Measurements from ENCODE around the gene BAHCC1.

The BAHCC1 gene

DNA sequence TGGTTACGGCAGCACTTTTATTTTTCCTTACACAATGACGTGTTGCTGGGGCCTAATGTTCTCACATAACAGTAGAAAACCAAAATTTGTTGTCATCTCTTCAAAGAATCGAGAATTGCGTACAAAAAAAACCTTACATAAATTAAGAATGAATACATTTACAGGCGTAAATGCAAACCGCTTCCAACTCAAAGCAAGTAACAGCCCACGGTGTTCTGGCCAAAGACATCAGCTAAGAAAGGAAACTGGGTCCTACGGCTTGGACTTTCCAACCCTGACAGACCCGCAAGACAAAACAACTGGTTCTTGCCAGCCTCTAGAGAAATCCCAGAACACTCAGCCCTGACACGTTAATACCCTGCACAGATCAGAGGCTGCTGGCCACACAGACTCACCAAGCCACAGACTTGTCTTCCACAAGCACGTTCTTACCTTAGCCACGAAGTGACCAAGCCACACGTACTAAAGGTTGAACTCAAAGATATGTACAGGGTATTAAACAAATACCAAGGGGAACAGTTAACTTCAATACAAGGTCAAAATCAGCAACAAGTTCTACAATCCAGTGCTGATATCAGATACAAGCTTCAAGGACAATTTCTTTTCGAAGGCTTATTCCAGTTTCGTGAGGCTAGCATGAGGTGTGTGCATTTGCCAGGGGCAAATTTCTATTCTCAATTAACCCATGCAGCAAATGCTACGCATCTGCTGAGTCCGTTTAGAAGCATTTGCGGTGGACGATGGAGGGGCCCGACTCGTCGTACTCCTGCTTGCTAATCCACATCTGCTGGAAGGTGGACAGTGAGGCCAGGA is 114.9 kb downstream of the BAHCC1 start:
- DNase-seq, result peak in 2 of 42 donors; percentile 11 to 52
- intact Hi-C loops (cut with DNase I), result loop anchor here (5.0 kb wide), 2 partner anchors 42 to 113 kb away; partner anchors contain the start of genes BAHCC1 and FAAP100

DNA sequence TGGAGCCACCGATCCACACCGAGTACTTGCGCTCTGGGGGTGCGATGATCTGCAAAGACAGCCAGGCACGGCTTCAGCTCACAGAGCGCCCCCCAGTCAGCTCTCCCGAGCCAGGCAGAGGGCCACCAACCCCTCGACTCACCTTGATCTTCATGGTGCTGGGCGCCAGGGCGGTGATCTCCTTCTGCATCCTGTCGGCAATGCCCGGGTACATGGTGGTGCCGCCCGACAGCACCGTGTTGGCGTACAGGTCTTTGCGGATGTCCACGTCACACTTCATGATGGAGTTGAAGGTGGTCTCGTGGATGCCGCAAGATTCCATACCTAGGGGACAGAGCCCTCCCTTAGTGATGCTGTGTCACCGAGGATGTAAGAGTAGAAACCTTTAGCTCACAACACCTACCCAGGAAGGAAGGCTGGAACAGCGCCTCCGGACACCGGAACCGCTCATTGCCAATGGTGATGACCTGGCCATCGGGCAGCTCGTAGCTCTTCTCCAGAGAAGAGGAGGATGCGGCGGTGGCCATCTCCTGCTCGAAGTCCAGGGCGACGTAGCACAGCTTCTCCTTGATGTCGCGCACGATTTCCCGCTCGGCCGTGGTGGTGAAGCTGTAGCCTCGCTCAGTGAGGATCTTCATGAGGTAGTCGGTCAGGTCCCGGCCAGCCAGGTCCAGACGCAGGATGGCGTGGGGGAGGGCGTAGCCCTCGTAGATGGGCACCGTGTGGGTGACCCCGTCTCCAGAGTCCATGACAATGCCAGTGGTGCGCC is 115.7 kb downstream of the BAHCC1 start:
- intact Hi-C loops (cut with DNase I), result loop anchor here (5.0 kb wide), 2 partner anchors 41 to 114 kb away; partner anchors contain the start of genes BAHCC1 and FAAP100
- DNase-seq, result peak in 11 of 42 donors; percentile 9 to 60 (median 30)

DNA sequence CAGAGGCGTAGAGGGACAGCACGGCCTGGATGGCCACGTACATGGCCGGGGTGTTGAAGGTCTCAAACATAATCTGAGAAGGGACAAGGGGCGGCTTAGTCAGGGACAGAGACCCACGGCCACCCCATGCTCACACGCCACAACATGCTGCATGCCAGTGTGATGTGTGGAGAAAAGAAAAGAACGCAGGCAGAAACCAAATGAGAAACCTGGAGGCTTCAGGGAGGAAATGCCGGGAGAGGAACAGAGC is 116.2 kb downstream of the BAHCC1 start:
- intact Hi-C loops (cut with DNase I), result loop anchor here (5.0 kb wide), 2 partner anchors 41 to 114 kb away; partner anchors contain the start of genes BAHCC1 and FAAP100
- no peak for DNase-seq

DNA sequence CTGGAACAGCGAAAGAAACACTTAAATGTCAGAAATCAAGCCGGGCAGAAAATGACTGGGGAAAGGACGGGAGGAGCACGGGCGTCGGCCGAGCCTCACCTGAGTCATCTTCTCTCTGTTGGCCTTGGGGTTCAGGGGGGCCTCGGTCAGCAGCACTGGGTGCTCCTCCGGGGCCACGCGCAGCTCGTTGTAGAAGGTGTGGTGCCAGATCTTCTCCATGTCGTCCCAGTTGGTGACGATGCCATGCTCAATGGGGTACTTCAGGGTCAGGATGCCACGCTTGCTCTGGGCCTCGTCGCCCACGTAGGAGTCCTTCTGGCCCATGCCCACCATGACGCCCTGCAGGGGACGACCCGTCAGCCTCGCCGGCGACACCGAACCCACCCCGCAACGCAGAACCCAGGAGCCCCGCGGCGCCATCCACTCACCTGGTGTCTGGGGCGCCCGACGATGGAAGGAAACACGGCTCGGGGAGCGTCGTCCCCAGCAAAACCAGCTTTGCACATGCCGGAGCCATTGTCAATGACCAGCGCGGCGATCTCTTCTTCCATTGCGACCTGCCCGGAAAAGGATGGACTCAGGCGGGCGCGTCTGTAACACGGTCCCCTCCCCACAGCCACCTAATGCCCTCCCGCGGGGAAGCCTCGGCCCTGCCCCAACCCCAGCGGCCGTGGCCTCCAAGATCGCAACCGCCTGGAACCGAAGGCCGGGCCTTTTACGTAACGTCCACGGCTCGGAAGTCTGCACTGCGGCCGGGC is 116.7 kb downstream of the BAHCC1 start:
- intact Hi-C loops (cut with DNase I), result loop anchor here (5.0 kb wide), 2 partner anchors 40 to 115 kb away; partner anchors contain the start of genes BAHCC1 and FAAP100
- peak in 14 of 42 donors; percentile 21 to 63 (median 44) for DNase-seq

DNA sequence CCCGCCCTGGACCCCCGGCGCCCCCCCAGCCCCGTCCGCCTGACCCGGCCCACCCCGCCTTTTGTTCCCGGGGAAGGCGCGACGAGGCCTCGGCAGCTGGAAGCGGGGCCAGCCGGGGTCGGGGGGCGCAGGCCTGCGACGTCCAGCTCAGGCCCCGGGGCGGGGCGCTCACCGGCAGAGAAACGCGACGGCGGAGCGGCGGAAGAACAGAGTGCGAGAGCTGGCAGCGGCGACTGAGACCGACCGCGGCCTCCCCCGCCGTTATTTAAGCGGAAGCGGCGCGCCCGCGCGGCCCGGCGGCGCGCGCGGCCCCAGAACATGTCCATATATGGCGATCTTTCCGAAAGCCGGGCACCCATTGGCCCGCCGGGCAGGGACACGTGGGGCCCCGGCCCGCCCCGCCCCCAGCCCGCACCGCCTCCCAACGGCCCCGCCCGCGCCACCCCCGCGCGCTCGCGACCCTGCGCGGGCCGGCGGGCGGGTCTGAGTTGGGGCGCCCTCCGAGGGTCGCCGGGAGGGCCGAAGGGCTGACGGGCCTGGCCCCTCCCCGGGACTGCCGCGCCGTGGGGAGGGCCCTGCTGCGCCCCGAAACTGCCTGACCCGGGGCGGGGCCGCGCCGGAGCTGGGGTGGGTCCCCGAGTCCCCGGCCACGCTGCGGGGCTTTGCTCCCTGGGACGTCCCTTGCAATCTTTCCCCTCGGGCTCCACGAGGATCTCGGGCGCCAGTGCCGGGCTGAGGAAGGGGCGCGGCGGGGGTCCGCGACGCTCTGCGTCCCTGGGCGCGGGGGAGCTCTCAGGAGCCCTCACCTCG is 117.5 kb downstream of the BAHCC1 start, which contains the start of gene ACTG1:
TSS of gene ACTG1 (minus strand) at position 238 of the 810 bp plus-strand sequence. CDS start 445 bp downstream, outside the sequence.
- intact Hi-C loops (cut with DNase I), result loop anchor here (5.0 kb wide), 2 partner anchors 40 to 115 kb away; partner anchors contain the start of genes BAHCC1 and FAAP100
- peak; percentile 83 to 97 (median 93) for DNase-seq

DNA sequence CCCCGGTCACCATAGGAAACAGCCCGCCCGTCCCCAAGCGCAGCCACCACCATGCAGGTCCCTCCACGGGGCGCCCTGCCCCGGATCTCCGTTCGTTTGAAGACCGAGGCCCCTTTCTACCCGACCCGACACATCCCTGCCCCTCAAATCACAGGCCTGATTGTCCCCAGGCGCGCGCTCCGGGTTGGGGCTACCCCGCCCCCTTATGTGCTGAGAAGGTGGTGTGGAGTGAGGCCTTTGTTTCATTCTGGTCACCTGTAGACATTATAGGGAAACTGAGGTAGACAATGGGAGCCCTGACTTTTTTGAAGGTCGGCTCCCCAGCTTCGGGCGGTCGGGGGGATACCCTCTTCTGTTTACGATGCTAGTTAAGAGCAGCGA is 118.1 kb downstream of the BAHCC1 start:
- intact Hi-C loops (cut with DNase I), result loop anchor here (5.0 kb wide), 2 partner anchors 39 to 116 kb away; partner anchors contain the start of genes BAHCC1 and FAAP100
- peak in 36 of 42 donors; percentile 46 to 80 (median 65) for DNase-seq

DNA sequence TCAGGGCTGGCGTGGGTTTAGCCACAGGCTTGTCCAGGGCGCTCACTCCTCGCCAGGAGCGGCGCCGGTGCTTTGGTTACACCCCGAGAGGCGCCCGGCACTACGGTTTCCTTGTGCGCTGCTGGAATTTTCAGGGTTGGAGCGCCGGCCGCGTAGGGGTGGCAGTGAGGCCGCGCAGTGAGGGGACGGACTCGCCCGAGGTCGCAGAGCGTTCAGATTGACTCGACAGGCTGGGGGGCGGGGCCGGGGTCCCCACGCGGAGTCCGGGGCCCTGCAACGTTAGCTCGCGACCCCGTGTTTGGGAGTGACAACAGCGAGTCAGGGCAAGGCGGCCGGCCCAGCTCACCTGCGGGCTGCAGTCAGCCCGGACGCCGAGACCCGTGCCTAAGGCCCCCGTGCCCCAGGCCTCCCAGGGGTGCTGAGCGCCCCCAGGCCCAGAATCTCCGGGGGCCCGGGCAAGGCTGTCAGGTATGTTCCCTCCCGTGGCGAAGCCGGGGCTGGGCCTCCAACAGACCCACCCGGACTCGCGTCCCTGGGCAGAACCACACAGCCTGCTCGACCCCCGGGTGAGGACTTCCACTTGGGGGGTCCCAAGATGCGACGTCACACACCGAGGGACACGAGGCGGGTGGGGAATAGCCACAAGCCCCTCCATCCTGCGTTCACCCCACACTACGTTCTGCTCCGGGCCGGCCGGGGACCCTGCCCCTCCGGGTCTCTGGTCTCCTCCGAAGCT is 118.7 kb downstream of the BAHCC1 start:
- peak in 35 of 42 donors; percentile 38 to 80 (median 58) for DNase-seq
- intact Hi-C loops (cut with DNase I), result loop anchor here (5.0 kb wide), 2 partner anchors 38 to 117 kb away; partner anchors contain the start of genes BAHCC1 and FAAP100

DNA sequence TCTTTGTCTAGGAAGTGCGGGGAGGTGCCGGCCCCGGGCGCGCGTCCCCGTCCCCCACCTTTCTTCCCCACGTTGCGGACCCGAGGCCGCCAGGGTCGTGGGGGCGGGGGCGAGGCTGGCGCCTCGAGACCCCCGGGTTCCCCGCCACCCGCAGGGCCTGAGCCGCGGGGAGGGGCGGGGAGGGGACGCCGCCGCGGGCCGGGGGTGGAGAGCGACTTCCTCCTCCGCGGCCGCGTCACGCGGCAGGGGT is 119.2 kb downstream of the BAHCC1 start:
- intact Hi-C loops (cut with DNase I), result loop anchor here (5.0 kb wide), 2 partner anchors 38 to 117 kb away; partner anchors contain the start of genes BAHCC1 and FAAP100

DNA sequence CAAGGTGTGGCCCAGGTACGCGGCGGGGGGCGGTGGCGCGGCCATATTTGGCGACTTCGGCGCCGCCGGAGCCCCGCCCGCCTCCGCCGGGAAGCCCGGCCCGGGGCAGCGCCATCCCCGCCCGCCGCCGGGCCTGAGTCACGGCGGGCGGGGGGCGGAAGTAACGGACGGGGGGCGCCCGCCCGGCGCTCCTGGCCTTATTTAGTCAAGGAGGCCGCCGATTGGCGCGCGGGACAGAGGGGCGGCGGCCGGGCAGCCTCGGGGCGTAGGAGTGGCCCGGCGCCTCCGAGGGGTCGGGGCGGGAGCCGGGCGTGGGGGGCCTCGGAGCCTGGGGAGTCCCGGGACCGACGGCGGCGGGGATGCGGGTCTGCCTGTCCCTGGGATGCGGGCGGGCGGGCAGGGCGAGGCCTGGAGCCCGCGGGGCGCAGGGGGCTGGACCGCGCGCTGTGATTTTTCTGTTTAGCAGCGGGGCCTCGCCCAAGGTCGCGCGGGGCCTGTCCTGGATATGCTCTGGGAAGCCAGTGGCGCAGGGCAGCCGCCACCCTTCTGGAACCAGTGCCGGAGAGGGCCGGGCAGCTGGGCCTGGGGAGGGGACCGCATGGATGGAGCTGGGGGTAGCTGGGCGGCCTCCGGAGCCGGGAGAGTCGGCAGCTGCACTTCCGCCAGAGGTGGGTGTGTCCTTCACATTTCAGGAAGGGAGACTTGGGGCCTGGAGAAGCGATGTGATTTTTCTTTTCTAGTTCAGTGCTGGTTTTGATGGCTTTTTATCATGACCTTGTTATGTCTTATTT is 119.7 kb downstream of the BAHCC1 start:
- peak in 34 of 42 donors; percentile 28 to 78 (median 52) for DNase-seq
- intact Hi-C loops (cut with DNase I), result loop anchor here (5.0 kb wide), 2 partner anchors 37 to 118 kb away; partner anchors contain the start of genes BAHCC1 and FAAP100

More for the DNA sequence above, 119.2 kb downstream of the BAHCC1 start:
- no peak for DNase-seq

DNA sequence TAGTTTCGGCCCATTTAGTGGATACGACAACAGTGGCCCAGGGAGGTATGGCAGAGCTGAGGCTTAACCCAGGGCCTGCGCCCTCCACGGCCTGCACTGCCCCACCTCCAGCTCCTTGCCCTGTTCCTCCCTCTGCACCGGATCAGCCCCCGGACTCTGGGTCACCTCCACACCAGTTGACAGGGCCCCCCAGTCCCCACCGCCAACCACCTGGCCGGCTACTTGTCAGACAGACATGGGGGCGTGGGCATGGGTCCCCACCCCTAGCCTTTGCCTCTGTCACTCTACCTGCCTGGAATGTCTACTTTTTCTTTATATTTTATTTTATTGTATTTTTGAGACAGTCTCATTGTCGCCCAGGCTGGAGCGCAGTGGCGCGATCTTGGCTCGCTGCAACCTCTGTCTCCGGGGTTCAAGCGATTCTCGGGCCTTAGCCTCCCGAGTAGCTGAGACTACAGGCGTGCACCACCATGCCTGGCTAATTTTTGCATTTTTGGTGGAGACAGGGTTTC is 120.3 kb downstream of the BAHCC1 start:
- no peak for DNase-seq
- intact Hi-C loops (cut with DNase I), result no loop called here

Measured in head of caudate nucleus (tissue), 42 donors.